Fibroblast of villous mesenchyme (primary cell): ENCODE data around the gene PCDHGA8. TPM values are rescaled to one million over a fixed set of nuclear protein-coding genes. Genes with fewer than 3 reads are reported as not detected.
"Not testable (repeated sequence)": the region's sequence is repeated elsewhere in the genome, so short reads cannot be mapped to it uniquely, and the experiment has no call there.

ENCODE experiments used
- DNase-seq: peaks from one replicate; pipeline ENCODE4 v3.0.0-alpha.2; 2010; ENCODE audit warnings: low read depth
- H3K4me3 ChIP-seq: 2 replicates; pipeline ENCODE4 v1.5.1; 2011; ENCODE audit warnings: low read depth, mild to moderate bottlenecking, low read length
- total RNA-seq: library from RNA; depleted of rRNA; stranded (reverse); fragments of >200 nt; gene quantifications from 2 replicates; pipeline ENCODE4 v1.2.3, GENCODE V29; 2012
- TF ChIP-seq, protein P1 (sequence below): IDR thresholded peaks from 2 replicates; pipeline ENCODE4 v1.5.1; 2012; ENCODE audit warnings: low read depth, mild to moderate bottlenecking, low read length; ENCODE audit not compliant: insufficient read depth

Gene PCDHGA8
- total RNA-seq, 1 donor, result 3.0 TPM

DNA sequence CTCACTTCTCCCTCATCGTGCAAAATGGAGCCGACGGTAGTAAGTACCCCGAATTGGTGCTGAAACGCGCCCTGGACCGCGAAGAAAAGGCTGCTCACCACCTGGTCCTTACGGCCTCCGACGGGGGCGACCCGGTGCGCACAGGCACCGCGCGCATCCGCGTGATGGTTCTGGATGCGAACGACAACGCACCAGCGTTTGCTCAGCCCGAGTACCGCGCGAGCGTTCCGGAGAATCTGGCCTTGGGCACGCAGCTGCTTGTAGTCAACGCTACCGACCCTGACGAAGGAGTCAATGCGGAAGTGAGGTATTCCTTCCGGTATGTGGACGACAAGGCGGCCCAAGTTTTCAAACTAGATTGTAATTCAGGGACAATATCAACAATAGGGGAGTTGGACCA lies 38.9 kb downstream of the PCDHGA8 start:
- H3K4me3 ChIP-seq, result peak overlapping the region; percentile 56
- TF ChIP-seq, protein P1, sequence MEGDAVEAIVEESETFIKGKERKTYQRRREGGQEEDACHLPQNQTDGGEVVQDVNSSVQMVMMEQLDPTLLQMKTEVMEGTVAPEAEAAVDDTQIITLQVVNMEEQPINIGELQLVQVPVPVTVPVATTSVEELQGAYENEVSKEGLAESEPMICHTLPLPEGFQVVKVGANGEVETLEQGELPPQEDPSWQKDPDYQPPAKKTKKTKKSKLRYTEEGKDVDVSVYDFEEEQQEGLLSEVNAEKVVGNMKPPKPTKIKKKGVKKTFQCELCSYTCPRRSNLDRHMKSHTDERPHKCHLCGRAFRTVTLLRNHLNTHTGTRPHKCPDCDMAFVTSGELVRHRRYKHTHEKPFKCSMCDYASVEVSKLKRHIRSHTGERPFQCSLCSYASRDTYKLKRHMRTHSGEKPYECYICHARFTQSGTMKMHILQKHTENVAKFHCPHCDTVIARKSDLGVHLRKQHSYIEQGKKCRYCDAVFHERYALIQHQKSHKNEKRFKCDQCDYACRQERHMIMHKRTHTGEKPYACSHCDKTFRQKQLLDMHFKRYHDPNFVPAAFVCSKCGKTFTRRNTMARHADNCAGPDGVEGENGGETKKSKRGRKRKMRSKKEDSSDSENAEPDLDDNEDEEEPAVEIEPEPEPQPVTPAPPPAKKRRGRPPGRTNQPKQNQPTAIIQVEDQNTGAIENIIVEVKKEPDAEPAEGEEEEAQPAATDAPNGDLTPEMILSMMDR, result no peak
- no peak for DNase-seq

DNA sequence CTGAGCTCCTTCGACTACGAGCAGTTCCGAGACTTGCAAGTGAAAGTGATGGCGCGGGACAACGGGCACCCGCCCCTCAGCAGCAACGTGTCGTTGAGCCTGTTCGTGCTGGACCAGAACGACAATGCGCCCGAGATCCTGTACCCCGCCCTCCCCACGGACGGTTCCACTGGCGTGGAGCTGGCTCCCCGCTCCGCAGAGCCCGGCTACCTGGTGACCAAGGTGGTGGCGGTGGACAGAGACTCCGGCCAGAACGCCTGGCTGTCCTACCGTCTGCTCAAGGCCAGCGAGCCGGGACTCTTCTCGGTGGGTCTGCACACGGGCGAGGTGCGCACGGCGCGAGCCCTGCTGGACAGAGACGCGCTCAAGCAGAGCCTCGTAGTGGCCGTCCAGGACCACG lies 39.9 kb downstream of the PCDHGA8 start:
- not testable (repeated sequence) for DNase-seq, H3K4me3 ChIP-seq

DNA sequence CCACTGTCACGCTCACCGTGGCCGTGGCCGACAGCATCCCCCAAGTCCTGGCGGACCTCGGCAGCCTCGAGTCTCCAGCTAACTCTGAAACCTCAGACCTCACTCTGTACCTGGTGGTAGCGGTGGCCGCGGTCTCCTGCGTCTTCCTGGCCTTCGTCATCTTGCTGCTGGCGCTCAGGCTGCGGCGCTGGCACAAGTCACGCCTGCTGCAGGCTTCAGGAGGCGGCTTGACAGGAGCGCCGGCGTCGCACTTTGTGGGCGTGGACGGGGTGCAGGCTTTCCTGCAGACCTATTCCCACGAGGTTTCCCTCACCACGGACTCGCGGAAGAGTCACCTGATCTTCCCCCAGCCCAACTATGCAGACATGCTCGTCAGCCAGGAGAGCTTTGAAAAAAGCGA lies 40.3 kb downstream of the PCDHGA8 start:
- H3K4me3 ChIP-seq, DNase-seq: not testable (repeated sequence)

DNA sequence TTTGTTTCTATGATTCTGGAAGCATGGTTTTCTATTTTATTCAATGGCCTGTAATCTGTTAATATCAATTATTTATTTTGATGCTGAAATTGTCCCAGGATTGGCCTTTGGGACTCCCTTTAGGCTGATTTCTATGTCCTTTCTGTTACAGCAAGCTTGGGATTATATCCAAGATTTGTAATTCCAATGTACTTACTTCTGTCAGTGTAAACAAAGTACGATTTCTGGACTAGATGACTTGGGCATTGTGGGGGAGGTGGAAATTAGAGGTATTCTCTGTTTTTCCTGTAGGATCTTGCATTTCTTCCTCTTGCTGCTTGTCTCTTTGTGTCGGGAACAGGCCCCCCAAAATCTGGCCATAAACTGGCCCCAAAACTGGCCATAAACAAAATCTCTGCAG lies 41.6 kb downstream of the PCDHGA8 start:
- peak; percentile 15 for DNase-seq
- TF ChIP-seq, protein P1, result no peak
- H3K4me3 ChIP-seq, result no peak overlapping the region

DNA sequence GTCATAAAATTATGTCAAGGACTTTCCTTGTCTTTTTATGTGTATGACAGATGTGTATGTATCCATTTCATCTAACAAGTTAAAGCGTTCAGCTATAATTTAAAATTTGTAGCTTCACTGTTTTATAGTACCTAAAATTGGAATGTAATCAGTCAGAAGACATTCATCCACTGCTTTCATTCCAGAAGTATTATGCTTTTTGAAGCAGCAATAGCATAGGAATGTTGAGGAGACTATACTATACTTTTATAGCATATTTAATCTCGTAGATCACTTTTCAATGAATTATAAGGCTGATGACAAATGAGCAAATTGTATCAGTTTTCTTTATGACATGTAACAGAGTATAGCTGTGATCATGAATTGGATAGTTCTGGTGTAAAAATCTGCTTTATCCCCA lies 44.8 kb downstream of the PCDHGA8 start:
- no peak overlapping the region for H3K4me3 ChIP-seq
- TF ChIP-seq, protein P1, result no peak
- DNase-seq, result no peak

DNA sequence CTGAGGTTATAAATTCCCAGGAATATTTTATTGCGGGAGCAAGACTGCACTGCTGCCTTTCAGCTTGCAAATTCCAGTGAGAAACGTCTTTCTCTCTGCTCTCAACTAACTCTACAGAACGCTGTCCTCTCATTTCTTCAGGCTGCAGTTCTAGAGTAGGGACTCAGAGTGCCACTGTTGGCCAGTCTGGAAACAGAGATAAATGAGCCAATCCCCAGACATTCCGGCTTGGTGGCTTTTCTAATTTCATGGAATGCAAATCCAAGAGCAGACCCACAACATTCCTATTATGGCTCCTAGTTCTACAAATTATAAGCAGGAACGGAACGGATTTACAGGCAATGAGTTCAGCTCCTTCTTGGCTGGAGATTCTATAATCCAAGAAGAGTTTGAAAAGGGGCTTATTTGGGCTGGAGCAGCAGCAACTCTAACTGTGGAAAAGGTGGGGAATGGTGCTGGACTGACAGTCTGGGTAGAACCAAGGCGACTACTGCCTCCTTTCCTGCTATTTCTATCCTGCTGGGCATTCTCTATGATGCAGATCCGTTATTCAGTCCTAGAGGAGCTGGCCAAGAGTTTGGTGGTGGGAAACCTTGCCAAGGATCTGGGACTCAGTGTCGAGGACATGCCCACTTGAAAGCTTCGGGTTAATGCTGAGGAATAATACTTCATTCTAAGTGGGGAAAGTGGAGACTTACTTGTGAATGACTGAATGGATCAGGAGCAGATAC lies 47.1 kb downstream of the PCDHGA8 start:
- TF ChIP-seq, protein P1, result peak; percentile 8
- H3K4me3 ChIP-seq, result no peak overlapping the region
- DNase-seq, result no peak

DNA sequence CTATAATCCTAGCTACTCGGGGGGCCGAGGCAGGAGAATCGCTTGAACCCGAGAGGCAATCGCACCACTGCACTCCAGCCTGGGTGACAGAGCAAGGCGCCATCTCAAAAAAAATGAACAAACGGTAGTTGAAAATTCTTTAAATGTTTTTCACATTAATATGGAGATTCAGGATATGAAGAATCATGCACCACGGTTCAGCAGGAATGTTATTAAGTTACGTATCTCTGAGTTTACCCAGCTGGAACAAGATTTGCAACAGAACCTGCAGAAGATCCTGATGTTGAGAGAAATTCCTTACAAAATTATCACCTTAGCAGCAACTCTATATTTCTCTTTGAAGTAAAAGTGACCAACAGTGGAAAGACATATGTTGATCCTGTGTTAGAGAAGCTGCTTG lies 47.9 kb downstream of the PCDHGA8 start:
- TF ChIP-seq, protein P1, result no peak
- no peak overlapping the region for H3K4me3 ChIP-seq
- no peak for DNase-seq

DNA sequence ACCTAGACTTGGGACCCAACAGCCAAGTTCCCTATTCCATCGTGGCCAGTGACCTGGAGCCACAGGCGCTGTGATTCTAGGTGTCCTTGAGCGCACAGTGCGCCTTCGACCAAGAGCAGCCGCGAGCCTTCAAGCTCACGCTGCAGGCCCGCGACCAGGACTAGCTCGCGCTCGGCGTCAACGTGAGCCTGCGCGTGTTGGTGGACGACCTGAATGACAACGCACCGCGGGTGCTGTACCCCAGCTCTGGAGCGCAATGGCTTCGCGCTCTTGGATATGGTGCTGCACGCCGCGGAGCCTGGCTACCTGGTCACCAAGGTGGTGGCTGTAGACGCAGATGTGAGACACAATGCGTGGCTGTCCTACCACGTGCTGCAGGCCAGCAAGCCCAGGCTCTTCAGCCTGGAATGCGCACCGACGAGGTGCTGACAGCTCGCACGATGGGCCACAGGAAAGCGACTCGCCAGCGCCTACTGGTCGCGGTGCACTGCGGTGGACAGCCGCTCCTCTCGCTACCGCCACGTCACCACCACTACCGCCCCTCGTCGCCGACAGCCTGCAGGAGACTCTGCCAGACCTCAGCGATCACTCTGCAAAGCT lies 49.2 kb downstream of the PCDHGA8 start:
- no peak for DNase-seq
- no peak overlapping the region for H3K4me3 ChIP-seq
- TF ChIP-seq, protein P1, result no peak
